Stimulated activated CD8-positive, alpha-beta memory T cell treated with anti-CD3 and anti-CD28 coated beads, Interleukin-12 subunit alpha, Interleukin-12 subunit beta, amount 100 ng/mL, for 1 hour (primary cell): ENCODE measurements around the gene SP8.

ENCODE experiments used
- DNase-seq: peaks from one replicate; pipeline ENCODE4 v3.0.0-alpha.2; 2020; ENCODE audit warnings: low read depth

Gene SP8

DNA sequence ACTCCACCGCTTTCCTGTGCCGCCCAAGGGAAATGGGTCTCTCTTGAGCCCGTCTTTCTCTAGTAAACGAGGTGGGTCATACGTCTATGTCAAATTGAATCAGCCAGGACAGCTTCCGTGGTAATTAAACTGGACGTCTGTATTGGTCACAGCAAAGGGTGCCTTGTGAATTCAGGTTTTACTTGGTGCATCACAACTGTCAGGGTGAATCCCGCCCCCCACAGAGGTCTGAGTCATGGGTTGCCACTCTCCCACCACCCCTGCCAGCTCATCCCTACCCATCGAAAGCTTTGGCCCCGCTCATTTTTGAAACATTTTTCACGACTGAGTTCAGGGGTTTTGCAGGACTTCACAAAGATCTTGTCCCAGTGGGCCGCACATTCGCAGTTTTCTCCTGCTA is 8.0 kb upstream of the SP8 start:
- DNase-seq, result no peak

DNA sequence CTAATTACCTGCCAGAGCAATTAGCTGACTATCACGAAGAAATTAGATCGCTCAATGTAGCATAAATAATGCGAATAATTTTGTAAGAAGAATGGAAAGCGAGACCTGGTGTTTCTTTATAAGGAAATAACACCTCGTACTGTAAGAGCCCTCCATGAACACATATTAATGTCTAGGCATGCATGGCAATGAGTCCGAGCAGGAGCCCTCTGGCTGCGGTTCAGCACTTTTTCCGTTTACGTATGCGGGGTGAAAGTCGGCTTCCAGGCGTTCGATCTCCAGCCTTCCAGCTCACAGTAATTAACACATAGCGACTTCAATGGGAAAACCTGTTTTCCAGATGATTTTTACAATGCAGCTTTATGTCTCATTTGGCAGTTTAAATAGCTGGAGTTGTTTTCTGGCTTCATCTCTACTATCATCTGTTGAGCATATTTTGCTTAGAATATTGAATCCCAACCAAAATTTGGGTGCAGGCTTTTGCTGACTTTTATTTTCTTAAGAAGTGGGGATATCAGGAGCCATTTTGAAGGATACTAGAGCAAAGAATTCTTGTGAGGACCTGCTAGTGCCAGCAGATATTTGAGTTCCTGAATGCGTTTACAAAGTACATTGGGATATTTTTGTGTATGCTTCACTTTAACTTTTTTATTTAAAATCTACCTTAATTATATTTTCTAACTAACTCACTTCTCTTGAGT is 7.2 kb upstream of the SP8 start:
- no peak for DNase-seq

DNA sequence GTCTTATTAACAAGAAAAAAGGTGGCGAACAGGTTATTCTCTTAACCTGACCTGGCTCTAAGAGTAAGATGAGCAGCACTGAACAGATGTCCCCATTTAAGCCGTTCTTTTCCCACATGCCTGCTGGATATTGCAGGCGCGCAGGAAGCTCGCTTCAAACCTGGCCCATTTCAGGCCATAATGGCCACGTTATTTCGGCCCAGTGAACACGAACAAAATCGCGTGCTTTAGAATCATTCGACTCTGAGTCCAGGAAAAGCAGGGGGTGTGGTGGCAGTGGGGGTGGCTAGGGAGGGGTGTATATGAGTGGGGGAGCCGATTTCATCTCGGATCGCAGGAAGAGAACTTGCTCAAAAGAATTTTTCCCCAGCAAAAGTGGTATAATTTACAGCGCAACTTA is 6.6 kb upstream of the SP8 start:
- no peak for DNase-seq

DNA sequence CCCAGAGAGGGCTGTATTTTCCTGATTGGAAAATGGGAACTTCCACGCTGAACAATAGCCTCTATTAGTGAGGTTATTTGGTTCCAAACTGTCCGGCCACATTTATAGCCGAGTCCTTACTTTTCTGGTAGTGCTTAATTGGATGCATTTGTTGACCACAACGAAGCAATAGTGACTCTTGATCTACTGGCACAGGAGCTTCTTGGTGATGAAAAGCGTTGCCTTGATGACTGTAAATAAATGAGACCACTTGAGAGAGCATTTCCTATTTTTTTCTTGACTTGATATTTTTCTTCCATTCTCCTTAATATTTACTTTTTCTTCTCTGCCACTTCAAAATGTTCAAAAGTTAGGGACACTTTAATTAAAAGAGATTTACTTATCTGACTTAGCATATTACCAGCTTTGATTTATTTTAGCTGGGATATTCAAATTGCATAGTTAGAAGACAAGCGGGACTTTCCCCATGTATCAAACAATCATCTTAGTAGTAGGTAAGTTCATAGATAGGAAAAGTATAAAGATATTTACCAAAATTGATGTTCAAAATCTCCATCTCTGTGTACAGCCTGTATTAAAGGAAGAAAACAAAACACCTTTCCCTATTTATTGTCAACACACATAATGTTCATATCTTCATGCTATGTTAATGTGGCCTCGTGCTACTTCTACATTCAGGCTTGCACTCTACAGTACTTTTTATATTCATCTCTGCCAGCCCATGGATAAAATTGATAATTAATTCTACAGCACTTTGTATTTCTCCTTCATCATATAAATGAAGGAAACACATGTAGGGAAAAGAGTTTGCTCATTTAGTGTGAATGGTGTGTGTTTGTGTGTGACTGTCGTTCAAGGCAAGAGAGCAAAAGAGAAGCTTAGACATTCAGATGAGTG is 5.1 kb upstream of the SP8 start:
- DNase-seq, result no peak

DNA sequence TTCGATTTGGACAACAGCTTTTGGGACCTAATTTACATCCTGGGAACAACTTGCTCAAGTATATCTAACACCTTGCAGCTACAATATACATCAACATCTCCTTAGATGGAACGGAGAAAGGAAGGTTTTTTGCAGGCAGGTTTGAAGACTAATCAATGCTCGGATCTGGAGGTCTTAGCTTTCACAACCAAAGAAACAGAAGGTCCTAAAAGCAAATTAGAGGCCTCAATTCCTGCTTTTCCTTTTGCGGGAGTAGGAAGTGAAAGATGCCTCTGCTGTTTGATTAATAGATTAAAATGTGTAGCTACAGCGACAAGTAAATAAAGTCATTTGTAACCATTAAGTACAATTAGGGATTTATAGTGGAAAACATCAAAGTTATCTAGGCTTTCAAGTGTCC is 3.7 kb upstream of the SP8 start:
- DNase-seq, result no peak

DNA sequence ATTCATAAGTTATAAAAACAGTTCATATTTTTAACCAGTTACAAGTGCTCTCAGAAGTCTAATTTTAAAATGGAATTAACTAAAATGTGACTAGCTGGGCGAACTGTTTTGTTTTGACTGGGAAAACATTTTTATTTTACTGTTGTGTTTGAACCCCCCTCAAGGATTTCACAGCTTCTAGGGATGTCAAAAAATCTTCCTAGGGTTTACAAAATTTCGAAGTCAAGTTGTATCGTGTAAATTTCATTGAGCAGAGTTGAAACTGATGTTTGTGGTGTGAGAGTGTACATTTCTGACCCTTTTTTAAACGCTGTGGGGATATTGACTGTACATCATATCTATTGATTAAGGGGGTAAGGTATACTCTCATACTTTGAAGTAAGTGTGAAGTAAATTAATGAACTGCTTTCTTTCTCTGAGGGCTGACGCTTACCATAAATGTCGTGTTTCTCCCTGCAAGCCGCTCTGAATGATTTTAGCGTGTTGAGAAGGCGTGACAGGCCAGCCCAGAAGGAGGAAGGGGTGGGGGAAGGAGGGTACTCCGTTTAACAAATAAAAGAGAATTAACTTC is 1.8 kb upstream of the SP8 start:
- DNase-seq, result no peak

DNA sequence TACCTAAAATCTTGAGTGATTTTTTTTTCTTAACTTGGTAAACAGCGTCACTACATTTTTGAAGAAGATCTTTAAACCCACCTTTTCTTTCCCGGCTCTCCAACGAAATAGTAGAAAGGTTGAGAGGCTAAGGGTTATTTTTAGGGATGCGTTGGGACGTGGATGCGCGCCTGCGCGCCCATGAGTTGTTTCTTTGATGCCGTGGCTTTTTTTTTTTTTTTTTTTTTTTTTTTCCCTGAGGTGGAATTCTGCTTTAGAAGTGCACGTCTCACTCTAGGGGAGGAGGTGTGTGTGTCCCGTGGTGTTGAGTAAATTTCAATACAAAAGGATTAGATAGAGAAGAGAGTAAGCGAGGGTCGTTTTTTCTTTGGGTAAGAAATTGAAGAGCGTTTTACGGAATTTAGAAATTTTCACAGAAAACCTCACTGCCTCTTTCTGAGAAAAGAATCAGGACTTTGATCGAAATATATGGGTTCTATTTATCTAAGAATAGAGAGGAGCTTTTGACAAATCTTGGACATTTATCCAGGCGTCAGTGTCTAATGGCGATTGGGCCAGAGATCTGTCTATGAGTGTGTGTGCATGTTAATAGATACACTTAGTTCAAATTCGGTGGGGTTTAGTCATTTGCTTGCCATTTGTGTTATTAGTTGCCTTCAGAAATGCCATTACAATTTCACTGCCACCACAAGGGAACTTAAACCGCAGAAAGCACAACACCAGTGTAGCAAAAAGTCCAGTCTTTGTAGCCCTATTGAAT is 1.2 kb upstream of the SP8 start:
- no peak for DNase-seq

DNA sequence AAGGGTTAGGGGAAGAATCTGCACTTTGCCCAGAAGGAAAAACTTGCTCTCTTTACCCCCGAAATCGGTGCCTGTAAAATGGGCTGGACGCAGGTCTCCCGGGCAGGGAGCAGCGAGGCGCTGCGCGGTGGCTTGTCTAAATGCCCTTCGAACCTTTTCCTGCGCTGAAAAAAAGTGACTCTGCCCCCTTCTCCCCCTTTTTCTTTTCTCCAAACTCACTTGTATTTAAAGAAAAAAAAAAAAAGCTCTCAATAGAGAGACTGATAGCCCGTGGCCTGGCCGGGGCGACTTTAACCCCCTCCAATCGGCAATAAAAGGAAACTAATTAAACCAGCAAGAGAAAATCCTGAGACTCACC is 286 bp downstream of the SP8 start:
- DNase-seq, result no peak

DNA sequence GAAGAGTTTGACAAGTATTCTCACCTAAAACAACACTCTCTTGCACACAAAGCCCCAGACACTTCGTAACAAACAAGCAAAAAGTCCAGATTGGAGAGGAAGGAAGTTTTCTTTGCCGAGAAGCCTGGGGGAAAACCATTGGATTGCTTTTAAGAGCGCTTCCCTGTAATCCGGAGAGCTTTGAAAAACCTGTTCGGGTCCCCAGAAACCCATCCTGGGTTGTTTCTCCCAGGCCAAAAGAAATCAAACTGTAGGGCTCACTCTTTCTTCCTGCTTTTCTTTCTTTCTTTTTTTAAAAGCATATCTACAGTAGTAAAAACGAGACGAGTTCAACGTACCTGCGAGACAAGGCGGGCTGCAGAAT is 655 bp downstream of the SP8 start:
- DNase-seq, result no peak

DNA sequence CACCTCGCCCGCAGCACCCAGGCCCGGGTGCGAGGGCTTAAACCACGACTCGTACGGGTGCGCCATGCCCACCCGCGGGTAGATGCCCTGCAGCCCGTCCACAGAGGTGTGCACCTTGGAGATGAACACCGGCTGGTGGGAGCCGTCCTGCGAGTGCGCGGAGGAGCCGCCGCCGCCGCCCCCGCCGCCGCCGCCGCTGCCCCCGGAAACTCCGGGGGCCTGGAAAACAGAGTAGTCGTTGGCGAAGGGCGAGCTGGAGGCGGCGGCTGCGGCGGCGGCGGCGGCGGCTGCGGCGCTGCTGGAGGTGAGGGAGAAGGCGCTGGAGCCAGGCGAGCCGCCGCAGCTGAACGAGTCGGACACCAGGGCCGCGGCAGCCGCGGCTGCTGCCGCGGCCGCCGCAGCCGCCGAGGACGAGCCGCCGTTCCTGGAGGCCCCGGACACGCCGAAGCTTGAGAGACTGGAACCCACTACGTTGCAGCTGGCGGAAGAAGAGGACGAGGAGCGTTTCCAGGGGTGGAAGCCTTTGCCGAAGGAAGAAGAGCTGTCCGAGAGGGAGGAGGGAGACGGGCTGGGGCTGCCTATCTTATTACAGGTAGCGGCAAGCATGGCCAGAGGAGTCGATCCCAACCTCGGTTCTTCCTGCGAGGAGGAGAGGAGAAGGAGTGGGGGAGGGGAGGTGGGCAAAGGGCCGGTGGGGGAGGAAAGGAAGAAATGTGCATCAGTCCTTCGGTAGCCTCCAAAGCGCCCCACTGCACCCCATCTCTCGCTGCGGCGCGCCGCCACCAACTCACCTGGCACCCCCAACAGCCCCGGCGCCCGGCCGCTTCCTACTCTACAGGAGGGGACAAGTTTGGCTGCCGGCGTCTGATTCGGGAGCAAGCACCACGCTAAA is 1.3 kb downstream of the SP8 start:
- DNase-seq, result no peak

DNA sequence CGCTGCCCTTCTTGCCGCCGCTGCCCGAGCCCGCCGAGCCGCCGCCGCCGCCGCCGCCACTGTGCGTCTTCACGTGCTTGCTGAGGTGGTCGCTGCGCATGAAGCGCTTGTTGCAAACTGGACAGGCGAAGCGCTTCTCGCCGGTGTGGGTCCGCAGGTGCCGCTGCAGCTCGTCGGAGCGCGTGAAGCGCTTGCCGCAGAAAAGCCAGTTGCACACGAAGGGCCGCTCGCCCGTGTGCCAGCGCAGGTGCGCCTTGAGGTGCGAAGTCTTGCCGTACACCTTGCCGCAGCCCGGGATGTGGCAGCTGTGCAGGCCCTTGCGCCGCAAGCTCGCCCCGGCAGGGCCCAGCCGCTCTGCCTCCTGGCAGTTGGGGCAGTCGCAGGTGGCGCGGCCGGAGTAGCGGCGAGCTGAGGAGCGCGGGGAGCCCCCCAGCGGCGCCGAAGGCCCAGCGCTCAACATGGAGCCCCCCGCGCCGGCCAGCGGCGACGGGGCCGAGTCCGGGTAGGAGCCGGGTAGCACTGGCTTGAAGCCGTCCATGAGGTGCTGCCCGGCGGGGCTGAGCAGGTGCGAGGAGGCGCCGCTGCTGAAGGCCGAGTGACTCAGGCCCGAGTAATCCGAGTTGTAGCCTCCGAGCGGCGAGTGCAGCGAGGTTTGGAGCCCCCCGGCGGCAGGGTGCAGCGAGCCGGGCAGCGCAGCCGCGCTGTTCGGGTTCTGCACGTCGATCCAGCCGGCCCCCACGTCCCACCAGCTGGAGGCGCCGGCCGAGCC is 2.1 kb downstream of the SP8 start:
- DNase-seq, result no peak

DNA sequence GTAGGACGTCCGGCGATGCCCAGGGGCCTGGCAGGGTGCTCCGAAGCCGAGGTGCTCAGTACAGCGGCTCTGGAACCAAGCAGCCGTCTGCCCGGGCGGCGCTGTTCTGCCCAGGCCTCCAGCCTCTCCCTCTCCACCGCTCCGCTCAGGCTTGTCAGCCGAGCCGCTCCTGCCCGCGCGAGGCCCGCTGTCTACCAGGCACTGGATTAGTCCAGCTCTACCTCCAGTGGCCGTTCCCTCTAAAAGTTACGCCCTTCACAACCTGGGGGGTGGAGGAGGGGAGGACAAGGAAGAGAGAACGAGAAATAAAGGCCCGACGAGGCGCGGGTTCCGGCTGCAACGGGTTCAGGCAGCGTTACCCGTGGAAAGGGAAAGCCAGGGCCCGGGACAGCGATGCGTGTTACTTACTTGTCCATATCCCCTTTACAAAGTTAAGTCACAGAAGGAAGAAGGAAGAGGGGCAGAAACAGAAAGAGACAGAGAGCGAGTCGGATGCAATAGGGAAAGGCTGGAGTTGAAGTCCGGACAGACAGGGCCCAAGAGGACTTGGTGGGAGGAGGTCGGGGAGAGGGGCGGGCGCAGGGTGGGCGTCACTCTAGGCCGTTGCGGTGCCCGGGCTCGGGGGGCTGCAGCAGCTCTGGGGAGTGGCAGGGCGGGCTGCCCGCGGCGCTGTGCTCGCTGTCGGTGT is 2.8 kb downstream of the SP8 start:
- no peak for DNase-seq

DNA sequence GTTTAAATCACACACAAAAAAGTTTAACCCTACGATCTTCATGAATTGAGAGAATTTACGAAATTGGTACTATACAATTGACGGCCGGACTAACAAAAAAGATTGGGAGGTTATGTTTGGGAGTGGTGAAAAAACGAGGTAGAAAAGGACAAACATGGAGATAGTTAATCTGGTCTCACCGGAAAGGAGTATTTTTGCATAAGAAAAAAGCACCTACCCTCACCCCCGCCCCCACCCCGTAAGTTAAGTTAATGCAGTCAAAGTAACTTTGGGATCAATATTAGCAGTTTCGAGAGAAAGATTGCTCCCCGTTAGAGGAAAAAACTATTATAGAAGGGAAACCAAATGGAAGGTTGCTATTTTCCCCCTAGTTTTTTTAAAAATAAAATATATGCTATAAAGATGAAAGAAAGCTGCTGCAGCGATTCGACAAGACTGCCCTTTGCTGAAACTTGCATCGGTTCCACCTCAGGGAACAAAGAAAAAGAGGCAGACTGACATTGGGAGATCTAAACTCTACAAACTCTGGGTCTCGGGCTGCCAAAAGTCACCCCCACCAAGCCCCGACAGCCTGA is 3.5 kb downstream of the SP8 start:
- DNase-seq, result no peak

DNA sequence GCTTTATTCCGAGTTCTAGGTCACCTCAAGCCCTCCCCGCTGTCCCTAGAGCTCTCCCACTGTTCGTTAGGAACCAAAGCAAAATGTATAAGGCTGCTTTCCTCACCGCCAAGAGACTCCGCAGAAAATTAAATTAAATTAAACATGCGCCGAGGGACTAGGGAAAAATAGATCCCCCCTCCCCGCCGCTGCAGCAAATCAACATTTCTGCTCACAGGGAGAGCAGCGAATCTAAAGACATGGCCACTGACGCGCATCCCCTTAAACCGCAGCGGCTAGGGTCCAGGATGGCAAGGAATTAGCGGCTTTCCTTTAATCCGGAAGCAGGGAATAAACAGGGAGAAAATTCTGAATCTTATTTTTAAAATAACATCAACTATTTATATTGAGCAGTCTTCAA is 7.6 kb downstream of the SP8 start:
- no peak for DNase-seq

DNA sequence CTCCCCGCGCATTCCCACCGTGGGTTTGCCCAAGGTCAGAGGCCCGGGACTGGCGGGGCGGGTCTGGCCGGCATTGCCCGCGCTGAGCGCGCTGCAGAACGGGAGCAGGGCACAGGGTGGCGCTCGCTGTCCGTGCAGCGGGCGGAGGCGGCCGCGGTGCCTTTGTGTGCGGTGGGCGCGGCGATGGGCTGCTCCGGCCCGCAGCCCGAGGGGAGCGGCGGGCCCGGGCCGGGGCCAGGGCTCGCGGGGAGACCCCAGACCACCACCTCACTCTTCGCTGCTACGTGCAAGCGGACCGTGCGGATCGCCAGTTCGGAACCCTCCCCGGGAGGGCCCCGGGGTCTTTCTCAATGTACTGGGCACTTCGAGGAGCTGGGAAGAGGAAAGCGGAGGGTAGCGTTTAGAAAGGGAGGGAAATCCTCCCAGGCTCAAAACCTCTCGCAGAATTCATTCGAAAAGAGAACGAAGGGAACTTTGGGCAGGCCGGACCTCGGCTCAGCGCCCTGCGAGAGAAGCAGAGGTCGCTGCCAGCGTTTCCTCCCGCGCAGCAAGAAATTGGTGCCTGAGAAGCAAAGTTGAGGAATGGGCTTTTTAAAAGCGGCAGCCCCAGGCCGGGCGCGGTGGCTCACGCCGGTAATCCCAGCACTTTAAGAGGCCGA is 8.5 kb downstream of the SP8 start:
- DNase-seq, result no peak

DNA sequence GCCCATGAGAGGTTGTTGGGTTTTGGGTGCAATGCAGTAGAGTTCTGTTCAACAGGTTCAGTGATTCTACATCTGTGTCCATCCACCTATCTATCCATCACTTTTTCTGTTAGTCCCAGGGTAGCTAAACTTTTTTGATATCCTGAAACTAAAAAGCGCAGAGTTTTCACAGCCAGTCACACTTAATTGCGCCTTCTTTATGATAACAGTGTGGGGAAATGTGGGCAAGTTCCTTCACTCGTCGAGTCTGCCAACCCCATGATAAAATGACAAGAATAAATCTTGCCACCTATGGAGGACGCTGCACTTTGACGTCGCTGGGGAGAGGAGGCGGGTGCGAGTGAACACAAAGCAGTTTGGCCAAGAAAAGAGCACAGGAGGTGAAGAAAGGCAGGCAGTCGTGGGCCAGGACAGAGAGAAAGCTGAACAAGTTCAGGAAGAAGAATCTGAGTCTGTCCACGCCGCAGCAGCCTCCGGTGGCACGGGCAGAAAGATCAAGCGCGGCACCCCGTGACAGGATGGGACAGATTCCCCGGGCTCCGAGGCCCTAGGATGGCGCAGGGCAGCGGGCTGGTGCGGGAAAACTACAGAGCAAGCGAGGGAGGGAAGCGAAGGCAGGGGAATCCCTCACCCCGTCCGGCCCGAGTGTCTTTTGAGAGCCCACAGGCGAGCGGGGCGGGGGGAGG is 9.2 kb downstream of the SP8 start:
- no peak for DNase-seq

DNA sequence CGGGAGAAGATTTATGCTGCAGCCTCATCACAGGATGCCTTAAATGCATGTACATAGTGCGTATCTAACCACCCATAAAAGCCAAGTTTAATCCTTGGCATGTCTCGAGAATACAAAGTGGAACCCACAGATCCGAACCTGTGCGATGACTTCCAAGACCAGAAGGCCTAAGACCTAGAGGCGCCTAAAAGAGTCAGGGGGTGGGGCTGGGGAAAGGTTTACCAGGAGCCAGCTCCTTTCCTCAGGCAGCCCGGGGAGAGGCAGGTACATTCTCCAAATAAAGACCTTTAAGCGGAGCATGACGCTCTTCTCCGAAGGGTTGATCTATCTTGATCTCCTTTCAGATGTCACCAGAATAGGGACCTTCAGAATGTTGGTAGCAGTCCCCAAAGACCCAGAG is 9.7 kb downstream of the SP8 start:
- no peak for DNase-seq

DNA sequence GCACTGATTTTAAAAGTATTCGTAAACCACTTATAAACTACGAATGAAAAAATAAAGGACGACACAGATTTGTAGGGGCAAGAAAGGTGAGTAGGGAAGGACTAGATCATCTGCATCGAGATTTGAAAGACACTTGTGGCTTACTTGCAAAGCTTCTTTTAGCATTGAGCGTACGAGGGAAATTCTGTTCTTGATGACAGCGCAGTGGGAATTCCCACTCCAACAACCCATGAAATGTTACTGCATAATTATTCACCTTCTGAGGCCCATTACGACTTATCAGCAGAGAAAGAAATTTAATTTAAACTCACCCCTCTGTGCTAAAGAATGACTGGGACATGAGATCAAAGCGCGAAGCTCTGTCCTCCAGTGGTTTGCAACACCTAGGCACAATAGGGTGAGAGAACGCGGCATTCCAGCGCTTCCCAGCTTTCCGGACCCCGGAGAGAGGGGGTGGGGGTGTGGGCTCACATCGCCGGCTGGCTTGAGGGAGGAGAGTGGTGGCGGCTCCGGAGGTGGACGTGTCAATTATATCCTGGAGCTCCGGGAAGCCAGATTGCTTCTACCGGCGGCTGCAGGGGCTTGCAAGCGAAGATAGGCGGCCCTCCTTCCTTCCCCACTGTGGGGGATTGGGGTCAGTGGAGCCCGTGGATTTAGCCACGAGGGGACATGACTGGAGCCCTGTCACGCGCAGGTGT is 10.3 kb downstream of the SP8 start:
- no peak for DNase-seq
